ENCODE results near the gene PSTPIP2. TPM values are rescaled to one million over a fixed set of nuclear protein-coding genes. Genes with fewer than 3 reads are reported as not detected.
"Not testable (repeated sequence)": the region's sequence is repeated elsewhere in the genome, so short reads cannot be mapped to it uniquely, and the experiment has no call there.

Gene PSTPIP2
- polyA plus RNA-seq, 10 donors = 1.3 to 3.5 (median 2.7) TPM

- DNase-seq = peak in 1 of 3 donors; percentile 36
Measured at GRCh38 chr18:46070815-46071652, 1.0 kb downstream of the PSTPIP2 start.

GRCh38 chr18:46070232-46070631 lies 1.8 kb downstream of the PSTPIP2 start:
- no peak for DNase-seq

- DNase-seq = no peak
Measured at GRCh38 chr18:46069524-46069923, 2.5 kb downstream of the PSTPIP2 start.

- DNase-seq = no peak
Measured at GRCh38 chr18:46068763-46069162, 3.3 kb downstream of the PSTPIP2 start.

- no peak for DNase-seq
Measured at GRCh38 chr18:46067438-46068007, 4.5 kb downstream of the PSTPIP2 start.

GRCh38 chr18:46062781-46063180 lies 9.3 kb downstream of the PSTPIP2 start:
- DNase-seq = no peak

- no peak for DNase-seq
Measured at GRCh38 chr18:46061796-46062195, 10.3 kb downstream of the PSTPIP2 start.

- no peak for DNase-seq
Measured at GRCh38 chr18:46061387-46061786, 10.7 kb downstream of the PSTPIP2 start.

- no peak for DNase-seq
Measured at GRCh38 chr18:46060359-46060841, 11.7 kb downstream of the PSTPIP2 start.

- DNase-seq = no peak
Measured at GRCh38 chr18:46055838-46056230, 16.2 kb downstream of the PSTPIP2 start.

GRCh38 chr18:46054956-46055837 lies 16.9 kb downstream of the PSTPIP2 start:
- DNase-seq = no peak

- DNase-seq = peak in 1 of 3 donors; percentile 33
Measured at GRCh38 chr18:46053368-46054095, 18.5 kb downstream of the PSTPIP2 start.

- DNase-seq = no peak
Measured at GRCh38 chr18:46051731-46052461, 20.2 kb downstream of the PSTPIP2 start.

- no peak for DNase-seq
Measured at GRCh38 chr18:46050268-46050667, 21.8 kb downstream of the PSTPIP2 start.

- DNase-seq = no peak
Measured at GRCh38 chr18:46048641-46049040, 23.4 kb downstream of the PSTPIP2 start.

GRCh38 chr18:46047369-46047768 lies 24.7 kb downstream of the PSTPIP2 start:
- not testable (repeated sequence) for DNase-seq

- DNase-seq = no peak
Measured at GRCh38 chr18:46046688-46047087, 25.4 kb downstream of the PSTPIP2 start.

- DNase-seq = no peak
Measured at GRCh38 chr18:46046126-46046525, 25.9 kb downstream of the PSTPIP2 start.

- no peak for DNase-seq
Measured at GRCh38 chr18:46042571-46043123, 29.4 kb downstream of the PSTPIP2 start.

GRCh38 chr18:46040747-46041104 lies 31.3 kb downstream of the PSTPIP2 start:
- no peak for DNase-seq
